Activated naive CD8-positive, alpha-beta T cell (primary cell): Measurements from ENCODE around the gene PRDX5.

ENCODE experiments used
- H3K27ac Mint-ChIP-seq: one replicate; pipeline ENCODE4 v1.8.0; 2021; ENCODE audit warnings: mixed read lengths
- H3K27me3 Mint-ChIP-seq: one replicate; pipeline ENCODE4 v1.8.0; 2021; ENCODE audit warnings: mixed read lengths
- H3K36me3 Mint-ChIP-seq: one replicate; pipeline ENCODE4 v1.8.0; 2021; ENCODE audit warnings: mixed read lengths
- H3K4me1 Mint-ChIP-seq: one replicate; pipeline ENCODE4 v1.8.0; 2021; ENCODE audit warnings: low read depth, mixed read lengths
- H3K4me3 Mint-ChIP-seq: one replicate; pipeline ENCODE4 v1.8.0; 2021; ENCODE audit warnings: mild to moderate bottlenecking, mixed read lengths
- H3K9me3 Mint-ChIP-seq: one replicate; pipeline ENCODE4 v1.8.0; 2021; ENCODE audit warnings: low read depth, mixed read lengths

PRDX5 gene

GRCh38 chr11:64364435-64364834 lies 46.5 kb downstream of the PRDX5 start:
- no peak overlapping the region for H3K4me3 Mint-ChIP-seq
- no peaks in the 10 kb centered on the region for H3K27me3 Mint-ChIP-seq
- no peaks in the 10 kb centered on the region for H3K9me3 Mint-ChIP-seq
- no peak overlapping the region for H3K27ac Mint-ChIP-seq
- H3K36me3 Mint-ChIP-seq: peaks cover 8% of the 10 kb centered on the region
- H3K4me1 Mint-ChIP-seq: peaks cover 10% of the 10 kb centered on the region

- H3K9me3 Mint-ChIP-seq: no peaks in the 10 kb centered on the region
- H3K4me1 Mint-ChIP-seq: peaks cover 5% of the 10 kb centered on the region
- H3K4me3 Mint-ChIP-seq: no peak overlapping the region
- H3K27ac Mint-ChIP-seq: no peak overlapping the region
- H3K27me3 Mint-ChIP-seq: no peaks in the 10 kb centered on the region
- peaks cover 8% of the 10 kb centered on the region for H3K36me3 Mint-ChIP-seq
These were observed 47.0 kb downstream of the PRDX5 start for GRCh38 chr11:64364911-64365310.

GRCh38 chr11:64366751-64367150 lies 48.8 kb downstream of the PRDX5 start:
- Mint-ChIP-seq H3K9me3 (no peaks in the 10 kb centered on the region), H3K27ac (no peak overlapping the region), H3K27me3 (no peaks in the 10 kb centered on the region), H3K4me1 (no peaks in the 10 kb centered on the region), H3K36me3 (peaks cover 8% of the 10 kb centered on the region), H3K4me3 (no peak overlapping the region)

- H3K27ac Mint-ChIP-seq: no peak overlapping the region
- H3K27me3 Mint-ChIP-seq: no peaks in the 10 kb centered on the region
- no peaks in the 10 kb centered on the region for H3K4me1 Mint-ChIP-seq
- H3K36me3 Mint-ChIP-seq: peaks cover 8% of the 10 kb centered on the region
- H3K4me3 Mint-ChIP-seq: no peak overlapping the region
- no peaks in the 10 kb centered on the region for H3K9me3 Mint-ChIP-seq
These were observed 50.2 kb downstream of the PRDX5 start for GRCh38 chr11:64367931-64368672.

GRCh38 chr11:64368673-64369074 lies 50.8 kb downstream of the PRDX5 start:
- Mint-ChIP-seq H3K9me3 (no peaks in the 10 kb centered on the region), H3K27ac (no peak overlapping the region), H3K36me3 (peaks cover 8% of the 10 kb centered on the region), H3K27me3 (no peaks in the 10 kb centered on the region), H3K4me1 (no peaks in the 10 kb centered on the region), H3K4me3 (no peak overlapping the region)

- no peak overlapping the region for H3K27ac Mint-ChIP-seq
- peaks cover 5% of the 10 kb centered on the region for H3K36me3 Mint-ChIP-seq
- H3K4me3 Mint-ChIP-seq: no peak overlapping the region
- no peaks in the 10 kb centered on the region for H3K4me1 Mint-ChIP-seq
- H3K9me3 Mint-ChIP-seq: no peaks in the 10 kb centered on the region
- H3K27me3 Mint-ChIP-seq: no peaks in the 10 kb centered on the region
These were observed 51.8 kb downstream of the PRDX5 start for GRCh38 chr11:64369440-64370421.

GRCh38 chr11:64371201-64371600 lies 53.3 kb downstream of the PRDX5 start:
- Mint-ChIP-seq H3K4me3 (no peak overlapping the region), H3K36me3 (peaks cover 5% of the 10 kb centered on the region), H3K4me1 (no peaks in the 10 kb centered on the region), H3K27me3 (no peaks in the 10 kb centered on the region), H3K27ac (no peak overlapping the region), H3K9me3 (no peaks in the 10 kb centered on the region)
